Left cardiac atrium (tissue), 4 donors: ENCODE data around the gene KCND1. TPM values are rescaled to one million over a fixed set of nuclear protein-coding genes. Genes with fewer than 3 reads are reported as not detected.

Experiments
- ATAC-seq, 2 donors: fragments of 200-7000 bp; cut with Tn5 transposase; one replicate each; pipeline ENCODE4 v1.9.1; 2020; ENCODE audit warnings: mild to moderate bottlenecking in 2 of 2, moderate library complexity in 2 of 2
- DNase-seq: peaks from one replicate; pipeline ENCODE4 v3.0.0-alpha.2; 2020
- intact Hi-C, 2 donors: fragments of 100-400 bp; cut with DNase I; formaldehyde crosslinking; loops; one replicate each; pipeline versions ENCODE4 v1.14.1 to v1.15.1; 2022 to 2023
- total RNA-seq, 2 donors: library from RNA; stranded (reverse); fragmentation: NEBNext Ultra II Directional; extraction: Animal tissue kit (Norgen Biotek cat#: 25700); gene quantifications; one replicate each; pipeline ENCODE4 v1.2.1, GENCODE V29; 2021
- donor health status: DM: no; HTN: yes; CAD: no.
- donor health status: DM: no; HTN: yes; CAD: no; lungs with severe emphysema.
- donor health status: DM: yes; HTN: yes; CAD: no.
- donor health status: Dilated cardiomyopathy.

KCND1 gene
- total RNA-seq, 2 donors from 2014 or later = 0.99 to 1.4 TPM

GRCh38 chrX:48945517-48946348 lies 25.9 kb downstream of the KCND1 start:
- peak; percentile 55 for DNase-seq
- intact Hi-C loops = no loop called here
- peak; percentile 60 to 76 for ATAC-seq

- DNase-seq = no peak
- intact Hi-C loops = no loop called here
- no peak for ATAC-seq
Measured at GRCh38 chrX:48942895-48943294, 28.7 kb downstream of the KCND1 start.

GRCh38 chrX:48940404-48940955 lies 31.2 kb downstream of the KCND1 start:
- ATAC-seq = no peak
- intact Hi-C loops = no loop called here
- DNase-seq = no peak

GRCh38 chrX:48939524-48940228 lies 32.0 kb downstream of the KCND1 start:
- intact Hi-C loops = no loop called here
- ATAC-seq (no peak), DNase-seq (no peak)

GRCh38 chrX:48938721-48939425 lies 32.8 kb downstream of the KCND1 start:
- intact Hi-C loops = no loop called here
- peak in 1 of 2 donors; percentile 16 for ATAC-seq
- DNase-seq = no peak

- ATAC-seq (peak; percentile 61 to 74), DNase-seq (peak; percentile 53)
- intact Hi-C loops = no loop called here
Measured at GRCh38 chrX:48937054-48937907, 34.4 kb downstream of the KCND1 start.

GRCh38 chrX:48936429-48937053 lies 35.1 kb downstream of the KCND1 start:
- no peak for ATAC-seq
- intact Hi-C loops = no loop called here

GRCh38 chrX:48935301-48935670 lies 36.4 kb downstream of the KCND1 start:
- intact Hi-C loops = no loop called here
- DNase-seq (no peak), ATAC-seq (no peak)

More at GRCh38 chrX:48936429-48937053, 35.1 kb downstream of the KCND1 start:
- DNase-seq = no peak

- ATAC-seq (no peak), DNase-seq (no peak)
- intact Hi-C loops = no loop called here
Measured at GRCh38 chrX:48934581-48935300, 36.9 kb downstream of the KCND1 start.

GRCh38 chrX:48933757-48934156 lies 37.9 kb downstream of the KCND1 start:
- intact Hi-C loops = no loop called here
- DNase-seq (no peak), ATAC-seq (no peak)

GRCh38 chrX:48927736-48928382 lies 43.8 kb downstream of the KCND1 start:
- DNase-seq (no peak), ATAC-seq (no peak)
- intact Hi-C loops = no loop called here

GRCh38 chrX:48927123-48927522 lies 44.5 kb downstream of the KCND1 start:
- ATAC-seq (no peak), DNase-seq (no peak)
- intact Hi-C loops = no loop called here

GRCh38 chrX:48924270-48924669 lies 47.4 kb downstream of the KCND1 start:
- no peak for DNase-seq
- ATAC-seq = no peak
- intact Hi-C loops = no loop called here

GRCh38 chrX:48923771-48924170 lies 47.9 kb downstream of the KCND1 start:
- DNase-seq (no peak), ATAC-seq (no peak)
- intact Hi-C loops = no loop called here

GRCh38 chrX:48920718-48921104 lies 50.9 kb downstream of the KCND1 start:
- DNase-seq = no peak
- intact Hi-C loops = no loop called here
- ATAC-seq = no peak

- ATAC-seq (no peak), DNase-seq (no peak)
- intact Hi-C loops = no loop called here
Measured at GRCh38 chrX:48919947-48920717, 51.5 kb downstream of the KCND1 start.
